Left cardiac atrium (tissue), 4 donors: Measurements from ENCODE around the gene KAZN. TPM values are rescaled to one million over a fixed set of nuclear protein-coding genes. Genes with fewer than 3 reads are reported as not detected.
"Not testable (repeated sequence)": the region's sequence is repeated elsewhere in the genome, so short reads cannot be mapped to it uniquely, and the experiment has no call there.

Source experiments
- ATAC-seq, 2 donors: fragments of 200-7000 bp; cut with Tn5 transposase; one replicate each; pipeline ENCODE4 v1.9.1; 2020; ENCODE audit warnings: mild to moderate bottlenecking in 2 of 2, moderate library complexity in 2 of 2
- DNase-seq: peaks from one replicate; pipeline ENCODE4 v3.0.0-alpha.2; 2020
- intact Hi-C, 2 donors: fragments of 100-400 bp; cut with DNase I; formaldehyde crosslinking; loops; one replicate each; pipeline versions ENCODE4 v1.14.1 to v1.15.1; 2022 to 2023
- long read RNA-seq: library from polyadenylated mRNA; unstranded; transcript quantifications from one replicate; pipeline ENCODE4 v2.0.0, GENCODE V29; 2021
- total RNA-seq, 2 donors: library from RNA; stranded (reverse); fragmentation: NEBNext Ultra II Directional; extraction: Animal tissue kit (Norgen Biotek cat#: 25700); gene quantifications; one replicate each; pipeline ENCODE4 v1.2.1, GENCODE V29; 2021
- donor health status: DM: no; HTN: yes; CAD: no.
- donor health status: DM: no; HTN: yes; CAD: no; lungs with severe emphysema.
- donor health status: DM: yes; HTN: yes; CAD: no.
- donor health status: Dilated cardiomyopathy.

The KAZN gene
- total RNA-seq = 10 to 100 TPM; 12.6 to 15.7 TPM
- long read RNA-seq, partial matches to known transcripts = 3 of 11 reads
- long read RNA-seq, other reads (novel, unspliced or antisense) = 3 of 11 reads

GRCh38 chr1:14598498-14599182, at the start of gene KAZN:
Gene KAZN, plus strand, starts transcription at chr1:14598685.
- DNase-seq (peak; percentile 36), ATAC-seq (peak; percentile 48 to 49)
- intact Hi-C loops = no loop called here

GRCh38 chr1:14549897-14550620, 48.4 kb upstream of the KAZN start:
- DNase-seq = no peak
- intact Hi-C loops = no loop called here
- no peak for ATAC-seq

- DNase-seq = no peak
Measured at GRCh38 chr1:14551386-14551785, 47.1 kb upstream of the KAZN start.

GRCh38 chr1:14552246-14552965, 46.1 kb upstream of the KAZN start:
- intact Hi-C loops = no loop called here
- DNase-seq (peak; percentile 20), ATAC-seq (peak; percentile 31 to 54)

More at GRCh38 chr1:14551386-14551785, 47.1 kb upstream of the KAZN start:
- ATAC-seq = no peak
- intact Hi-C loops = no loop called here

- ATAC-seq (peak in 1 of 2 donors; percentile 88), DNase-seq (peak; percentile 23)
- intact Hi-C loops = no loop called here
Measured at GRCh38 chr1:14553711-14554110, 44.8 kb upstream of the KAZN start.

GRCh38 chr1:14555091-14555490, 43.4 kb upstream of the KAZN start:
- intact Hi-C loops = no loop called here

GRCh38 chr1:14561014-14561693, 37.3 kb upstream of the KAZN start:
- DNase-seq = no peak
- no peak for ATAC-seq
- intact Hi-C loops = no loop called here

More at GRCh38 chr1:14555091-14555490, 43.4 kb upstream of the KAZN start:
- ATAC-seq (no peak), DNase-seq (no peak)

GRCh38 chr1:14565090-14565489, 33.4 kb upstream of the KAZN start:
- no peak for ATAC-seq
- DNase-seq = no peak
- intact Hi-C loops = no loop called here

GRCh38 chr1:14567056-14567455, 31.4 kb upstream of the KAZN start:
- ATAC-seq (no peak), DNase-seq (no peak)
- intact Hi-C loops = no loop called here

GRCh38 chr1:14567903-14568302, 30.6 kb upstream of the KAZN start:
- no peak for DNase-seq
- ATAC-seq = no peak
- intact Hi-C loops = no loop called here

GRCh38 chr1:14568716-14569355, 29.6 kb upstream of the KAZN start:
- ATAC-seq = no peak
- no peak for DNase-seq
- intact Hi-C loops = no loop called here

- intact Hi-C loops = no loop called here
- DNase-seq (no peak), ATAC-seq (no peak)
Measured at GRCh38 chr1:14570514-14570913, 28.0 kb upstream of the KAZN start.

- no peak for DNase-seq
- intact Hi-C loops = no loop called here
- ATAC-seq = no peak
Measured at GRCh38 chr1:14571810-14572767, 26.4 kb upstream of the KAZN start.

- intact Hi-C loops = no loop called here
- ATAC-seq = no peak
- no peak for DNase-seq
Measured at GRCh38 chr1:14572861-14573260, 25.6 kb upstream of the KAZN start.

- DNase-seq = no peak
- intact Hi-C loops = no loop called here
- ATAC-seq = no peak
Measured at GRCh38 chr1:14576155-14576554, 22.3 kb upstream of the KAZN start.

- intact Hi-C loops = no loop called here
- no peak for ATAC-seq
- DNase-seq = no peak
Measured at GRCh38 chr1:14577261-14577660, 21.2 kb upstream of the KAZN start.

- DNase-seq (no peak), ATAC-seq (no peak)
- intact Hi-C loops = no loop called here
Measured at GRCh38 chr1:14578156-14578555, 20.3 kb upstream of the KAZN start.

- intact Hi-C loops, DNase-seq, ATAC-seq: not testable (repeated sequence)
Measured at GRCh38 chr1:14580295-14580694, 18.2 kb upstream of the KAZN start.
